ENCODE results near the gene BCL11B.

BCL11B gene

GRCh38 chr14:99267837-99268781 lies 3.9 kb downstream of the BCL11B start:
- Histone ChIP-seq H3K36me3 (no peaks in the 10 kb centered on the region), H3K27ac (no peak overlapping the region), H3K9me3 (ENCODE audit: severe bottlenecking) (no peaks in the 10 kb centered on the region), H3K4me3 (ENCODE audit: low read depth, low read length) (no peak overlapping the region), H3K27me3 (ENCODE audit: insufficient read depth, low read depth, severe bottlenecking) (peaks cover 87% of the 10 kb centered on the region)
- DNase-seq: no peak
- no peak for TF ChIP-seq CTCF (IDR thresholded peaks at IDR 0.05; ENCODE audit: low read depth, low read length)

GRCh38 chr14:99267381-99267780 lies 4.6 kb downstream of the BCL11B start:
- no peaks in the 10 kb centered on the region for H3K36me3 ChIP-seq
- peaks cover 83% of the 10 kb centered on the region for H3K27me3 ChIP-seq (ENCODE audit: insufficient read depth, low read depth, severe bottlenecking)
- no peak for TF ChIP-seq CTCF (IDR thresholded peaks at IDR 0.05; ENCODE audit: low read depth, low read length)
- H3K9me3 ChIP-seq (ENCODE audit: severe bottlenecking): no peaks in the 10 kb centered on the region
- H3K4me3 ChIP-seq (ENCODE audit: low read depth, low read length): no peak overlapping the region
- no peak for DNase-seq
- H3K27ac ChIP-seq: no peak overlapping the region

DNA sequence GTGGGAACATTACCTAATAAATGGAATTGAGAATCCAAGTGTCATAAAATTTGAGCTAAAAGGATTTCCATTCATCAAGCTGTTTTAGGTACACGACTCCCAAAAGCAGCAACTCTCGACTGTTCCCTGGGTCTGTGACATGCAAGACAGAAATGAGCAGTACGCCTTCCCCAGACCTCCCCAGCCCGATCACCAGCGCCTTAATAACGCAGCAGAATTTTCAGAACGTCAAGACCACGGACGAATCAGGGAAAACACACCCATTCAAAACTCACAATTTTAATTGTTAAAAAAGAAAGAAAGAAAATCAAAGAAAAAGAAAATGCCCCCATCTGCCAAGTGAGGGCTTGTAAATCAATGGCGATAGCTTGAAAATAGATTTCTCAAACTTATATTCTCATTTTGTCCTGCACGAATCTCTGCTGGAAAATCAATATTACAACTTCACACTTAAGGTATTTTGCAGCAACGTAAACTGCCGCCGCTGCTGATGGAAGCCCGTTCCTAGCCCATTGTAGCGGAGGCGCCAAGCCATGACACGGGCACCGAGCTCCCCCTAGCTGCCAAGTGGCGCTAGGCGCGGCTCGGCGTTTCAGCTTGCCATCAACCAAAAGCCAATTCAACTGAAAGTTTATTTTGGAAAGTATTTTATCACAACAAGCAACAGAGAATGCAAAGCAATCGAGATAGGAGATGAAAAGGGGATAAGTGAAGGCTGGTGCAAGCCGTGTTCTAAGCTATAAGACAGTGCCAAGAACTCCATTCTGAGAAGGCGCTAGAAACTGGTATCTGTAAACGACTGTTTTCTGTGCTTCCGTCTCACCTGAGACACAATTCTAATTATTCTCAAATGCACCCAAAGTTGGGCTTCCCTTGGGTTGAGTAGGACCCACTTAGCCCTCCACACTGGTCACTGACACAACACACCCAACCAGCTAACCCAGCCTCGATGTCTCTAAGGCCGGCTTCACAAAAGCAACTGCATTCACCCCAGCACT lies 5.5 kb downstream of the BCL11B start:
- Histone ChIP-seq H3K27me3 (ENCODE audit: insufficient read depth, low read depth, severe bottlenecking) (peaks cover 83% of the 10 kb centered on the region), H3K36me3 (no peaks in the 10 kb centered on the region), H3K4me3 (ENCODE audit: low read depth, low read length) (no peak overlapping the region), H3K27ac (no peak overlapping the region), H3K9me3 (ENCODE audit: severe bottlenecking) (no peaks in the 10 kb centered on the region)
- DNase-seq: peak; percentile 69
- peak; percentile 95 for TF ChIP-seq CTCF (IDR thresholded peaks at IDR 0.05; ENCODE audit: low read depth, low read length)

- TF ChIP-seq CTCF (IDR thresholded peaks at IDR 0.05; ENCODE audit: low read depth, low read length): no peak
- H3K27me3 ChIP-seq (ENCODE audit: insufficient read depth, low read depth, severe bottlenecking): peaks cover 84% of the 10 kb centered on the region
- no peaks in the 10 kb centered on the region for H3K36me3 ChIP-seq
- H3K9me3 ChIP-seq (ENCODE audit: severe bottlenecking): no peaks in the 10 kb centered on the region
- no peak overlapping the region for H3K27ac ChIP-seq
- no peak overlapping the region for H3K4me3 ChIP-seq (ENCODE audit: low read depth, low read length)
- no peak for DNase-seq
Observed at GRCh38 chr14:99265571-99265970, 6.4 kb downstream of the BCL11B start.

GRCh38 chr14:99264691-99265450 lies 7.1 kb downstream of the BCL11B start:
- no peak overlapping the region for H3K4me3 ChIP-seq (ENCODE audit: low read depth, low read length)
- no peak for TF ChIP-seq CTCF (IDR thresholded peaks at IDR 0.05; ENCODE audit: low read depth, low read length)
- no peaks in the 10 kb centered on the region for H3K9me3 ChIP-seq (ENCODE audit: severe bottlenecking)
- no peak for DNase-seq
- H3K27me3 ChIP-seq (ENCODE audit: insufficient read depth, low read depth, severe bottlenecking): peaks cover 88% of the 10 kb centered on the region
- H3K27ac ChIP-seq: no peak overlapping the region
- H3K36me3 ChIP-seq: no peaks in the 10 kb centered on the region

All from WERI-Rb-1 (cell line).